Colonic mucosa (tissue), 4 donors: ENCODE results near the gene RCBTB1. TPM values are rescaled to one million over a fixed set of nuclear protein-coding genes. Genes with fewer than 3 reads are reported as not detected.

Experiments used
- DNase-seq: peaks from one replicate; pipeline ENCODE4 v3.0.0-alpha.2; 2020
- H3K27ac ChIP-seq: fragments of 200-600 bp; one replicate; pipeline ENCODE4 v1.8.0; 2021
- H3K27me3 ChIP-seq: fragments of 200-600 bp; one replicate; pipeline ENCODE4 v1.8.0; 2021
- H3K36me3 ChIP-seq: fragments of 200-600 bp; one replicate; pipeline ENCODE4 v1.8.0; 2021
- H3K4me1 ChIP-seq: fragments of 200-600 bp; one replicate; pipeline ENCODE4 v1.8.0; 2021; ENCODE audit warnings: mild to moderate bottlenecking
- H3K4me3 ChIP-seq: fragments of 200-600 bp; one replicate; pipeline ENCODE4 v1.8.0; 2021
- H3K9ac ChIP-seq, 2 donors: one replicate each; pipeline ENCODE4 v1.7.0; 2013; ENCODE audit warnings: control low read depth in 2 of 2, low read depth in 2 of 2, low read length in 2 of 2
- H3K9me3 ChIP-seq: fragments of 200-600 bp; one replicate; pipeline ENCODE4 v1.8.0; 2021
- CTCF ChIP-seq: fragments of 200-600 bp; IDR thresholded peaks from one replicate; pipeline ENCODE4 v1.8.0; 2022; ENCODE audit warnings: antibody characterized with exemption, mild to moderate bottlenecking
- intact Hi-C: fragments of 100-400 bp; cut with DNase I; formaldehyde crosslinking; loops from one replicate; pipeline ENCODE4 v1.14.1; 2022
- total RNA-seq, 2 donors: library from RNA; stranded (reverse); fragmentation: NEBNext Ultra II Directional in 1 of 2; extraction: Animal tissue kit (Norgen Biotek cat#: 25700) in 1 of 2; gene quantifications; one replicate each; pipeline ENCODE4 v1.2.1, GENCODE V29; 2021
- donor health status: healthy.
- donor health status: DM: no; HTN: no; CAD: no.
- donor health status: DM: no; HTN: no; CAD: no.

RCBTB1 gene
- total RNA-seq, 2 donors from 2014 or later, result 6.2 to 7.5 TPM

- no peak for DNase-seq
- TF ChIP-seq CTCF, result no peak
- H3K9me3 ChIP-seq, result no peaks in the 10 kb centered on the region
- no peaks in the 10 kb centered on the region for H3K4me1 ChIP-seq
- intact Hi-C loops, result no loop called here
- no peaks in the 10 kb centered on the region for H3K36me3 ChIP-seq
- H3K4me3 ChIP-seq, result no peak overlapping the region
- no peak overlapping the region for H3K27ac ChIP-seq
- H3K27me3 ChIP-seq, result no peaks in the 10 kb centered on the region
- no peak overlapping the region for H3K9ac ChIP-seq
Observed at GRCh38 chr13:49561062-49561410, 24.3 kb downstream of the RCBTB1 start.

- TF ChIP-seq CTCF, result no peak
- no peak for DNase-seq
- Histone ChIP-seq H3K27me3 (no peaks in the 10 kb centered on the region), H3K27ac (no peak overlapping the region), H3K4me3 (no peak overlapping the region), H3K9me3 (no peaks in the 10 kb centered on the region), H3K4me1 (no peaks in the 10 kb centered on the region), H3K36me3 (no peaks in the 10 kb centered on the region), H3K9ac (no peak overlapping the region)
- intact Hi-C loops, result no loop called here
Observed at GRCh38 chr13:49560270-49561061, 24.9 kb downstream of the RCBTB1 start.

- no peaks in the 10 kb centered on the region for H3K9me3 ChIP-seq
- DNase-seq, result no peak
- H3K27ac ChIP-seq, result no peak overlapping the region
- TF ChIP-seq CTCF, result no peak
- H3K27me3 ChIP-seq, result no peaks in the 10 kb centered on the region
- no peaks in the 10 kb centered on the region for H3K36me3 ChIP-seq
- no peaks in the 10 kb centered on the region for H3K4me1 ChIP-seq
- intact Hi-C loops, result no loop called here
- no peak overlapping the region for H3K9ac ChIP-seq
- H3K4me3 ChIP-seq, result no peak overlapping the region
Observed at GRCh38 chr13:49559006-49559405, 26.4 kb downstream of the RCBTB1 start.

- Histone ChIP-seq H3K9ac (no peak overlapping the region), H3K27ac (no peak overlapping the region), H3K4me3 (no peak overlapping the region), H3K27me3 (no peaks in the 10 kb centered on the region), H3K4me1 (no peaks in the 10 kb centered on the region), H3K9me3 (no peaks in the 10 kb centered on the region), H3K36me3 (no peaks in the 10 kb centered on the region)
- no peak for TF ChIP-seq CTCF
- no peak for DNase-seq
- intact Hi-C loops, result no loop called here
Observed at GRCh38 chr13:49554387-49554786, 31.0 kb downstream of the RCBTB1 start.

GRCh38 chr13:49553888-49554287 is 31.5 kb downstream of the RCBTB1 start:
- no peak for TF ChIP-seq CTCF
- intact Hi-C loops, result no loop called here

More at GRCh38 chr13:49553888-49554287, 31.5 kb downstream of the RCBTB1 start:
- no peaks in the 10 kb centered on the region for H3K4me1 ChIP-seq
- no peak overlapping the region for H3K9ac ChIP-seq
- H3K9me3 ChIP-seq, result no peaks in the 10 kb centered on the region
- no peaks in the 10 kb centered on the region for H3K36me3 ChIP-seq
- no peaks in the 10 kb centered on the region for H3K27me3 ChIP-seq
- H3K4me3 ChIP-seq, result no peak overlapping the region
- DNase-seq, result no peak
- no peak overlapping the region for H3K27ac ChIP-seq
